ENCODE results near the gene TMEM233. TPM values are rescaled to one million over a fixed set of nuclear protein-coding genes. Genes with fewer than 3 reads are reported as not detected.
"Not testable (repeated sequence)": the region's sequence is repeated elsewhere in the genome, so short reads cannot be mapped to it uniquely, and the experiment has no call there.

Gene TMEM233
- total and polyA plus RNA-seq, 2 experiments from 2014 or later, result 0.24 to 0.71 TPM

DNA sequence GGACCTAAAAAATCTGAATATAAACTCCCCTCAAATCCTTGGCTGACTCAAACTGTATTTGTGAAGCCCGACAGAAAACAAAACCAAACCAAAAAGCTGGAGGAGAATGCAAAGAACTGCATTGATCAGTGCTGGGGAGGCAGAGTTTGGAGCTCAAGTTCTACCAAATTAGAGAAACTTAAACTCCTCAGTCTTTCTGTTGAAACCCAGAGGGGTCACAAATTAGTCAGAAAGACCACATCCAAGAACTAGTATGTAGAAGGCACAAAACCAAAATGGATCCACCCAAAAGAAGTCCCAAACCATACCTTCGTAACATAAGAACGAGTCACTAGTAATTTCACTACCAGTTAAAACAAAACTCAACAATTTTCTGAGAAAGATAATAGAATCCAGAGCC lies 59.1 kb downstream of the TMEM233 start:
- Histone ChIP-seq H3K4me2 (no peak overlapping the region), H3K27ac (ENCODE audit: low read depth) (no peak overlapping the region), H3K36me3 (ENCODE audit: insufficient read depth) (no peaks in the 10 kb centered on the region), H3K9me2 (ENCODE audit: insufficient read depth) (no peaks in the 10 kb centered on the region), H3K79me2 (replicated peaks; ENCODE audit: insufficient read depth) (no peaks in the 10 kb centered on the region), H2AFZ (no peak overlapping the region), H3K4me3 (no peak overlapping the region), H3K4me1 (ENCODE audit: insufficient read depth) (no peaks in the 10 kb centered on the region), H3F3A (replicated peaks; ENCODE audit: low read depth) (no peaks in the 10 kb centered on the region), H4K20me1 (replicated peaks; ENCODE audit: insufficient read depth) (no peaks in the 10 kb centered on the region), H3K27me3 (ENCODE audit: insufficient read depth) (no peaks in the 10 kb centered on the region)
- peaks cover 7% of the 10 kb centered on the region; the same call in 2 of the 3 replicates for H3K36me3 Mint-ChIP-seq (ENCODE audit: low read depth)
- DNase-seq (ENCODE audit: low spot score) (no peak), ATAC-seq (no peak)
- no peaks in the 10 kb centered on the region for H3K27me3 Mint-ChIP-seq (ENCODE audit: insufficient read depth, low read depth, poor library complexity)
- no peaks in the 10 kb centered on the region for H3K4me1 Mint-ChIP-seq
- TF ChIP-seq POLR2AphosphoS5 (IDR thresholded peaks at IDR 0.05; ENCODE audit: low read depth), result no peak
- TF ChIP-seq NANOG (IDR thresholded peaks at IDR 0.05; ENCODE audit: borderline replicate concordance), result no peak
- TF ChIP-seq, protein P1, sequence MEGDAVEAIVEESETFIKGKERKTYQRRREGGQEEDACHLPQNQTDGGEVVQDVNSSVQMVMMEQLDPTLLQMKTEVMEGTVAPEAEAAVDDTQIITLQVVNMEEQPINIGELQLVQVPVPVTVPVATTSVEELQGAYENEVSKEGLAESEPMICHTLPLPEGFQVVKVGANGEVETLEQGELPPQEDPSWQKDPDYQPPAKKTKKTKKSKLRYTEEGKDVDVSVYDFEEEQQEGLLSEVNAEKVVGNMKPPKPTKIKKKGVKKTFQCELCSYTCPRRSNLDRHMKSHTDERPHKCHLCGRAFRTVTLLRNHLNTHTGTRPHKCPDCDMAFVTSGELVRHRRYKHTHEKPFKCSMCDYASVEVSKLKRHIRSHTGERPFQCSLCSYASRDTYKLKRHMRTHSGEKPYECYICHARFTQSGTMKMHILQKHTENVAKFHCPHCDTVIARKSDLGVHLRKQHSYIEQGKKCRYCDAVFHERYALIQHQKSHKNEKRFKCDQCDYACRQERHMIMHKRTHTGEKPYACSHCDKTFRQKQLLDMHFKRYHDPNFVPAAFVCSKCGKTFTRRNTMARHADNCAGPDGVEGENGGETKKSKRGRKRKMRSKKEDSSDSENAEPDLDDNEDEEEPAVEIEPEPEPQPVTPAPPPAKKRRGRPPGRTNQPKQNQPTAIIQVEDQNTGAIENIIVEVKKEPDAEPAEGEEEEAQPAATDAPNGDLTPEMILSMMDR (conservative IDR thresholded peaks at IDR 0.05; ENCODE audit: low read depth in 2 of 2), result no peak
- no peak for TF ChIP-seq ZNF331 (CRISPR knock-in tag; IDR thresholded peaks at IDR 0.05; ENCODE audit: low read depth)
- TF ChIP-seq, protein P2, sequence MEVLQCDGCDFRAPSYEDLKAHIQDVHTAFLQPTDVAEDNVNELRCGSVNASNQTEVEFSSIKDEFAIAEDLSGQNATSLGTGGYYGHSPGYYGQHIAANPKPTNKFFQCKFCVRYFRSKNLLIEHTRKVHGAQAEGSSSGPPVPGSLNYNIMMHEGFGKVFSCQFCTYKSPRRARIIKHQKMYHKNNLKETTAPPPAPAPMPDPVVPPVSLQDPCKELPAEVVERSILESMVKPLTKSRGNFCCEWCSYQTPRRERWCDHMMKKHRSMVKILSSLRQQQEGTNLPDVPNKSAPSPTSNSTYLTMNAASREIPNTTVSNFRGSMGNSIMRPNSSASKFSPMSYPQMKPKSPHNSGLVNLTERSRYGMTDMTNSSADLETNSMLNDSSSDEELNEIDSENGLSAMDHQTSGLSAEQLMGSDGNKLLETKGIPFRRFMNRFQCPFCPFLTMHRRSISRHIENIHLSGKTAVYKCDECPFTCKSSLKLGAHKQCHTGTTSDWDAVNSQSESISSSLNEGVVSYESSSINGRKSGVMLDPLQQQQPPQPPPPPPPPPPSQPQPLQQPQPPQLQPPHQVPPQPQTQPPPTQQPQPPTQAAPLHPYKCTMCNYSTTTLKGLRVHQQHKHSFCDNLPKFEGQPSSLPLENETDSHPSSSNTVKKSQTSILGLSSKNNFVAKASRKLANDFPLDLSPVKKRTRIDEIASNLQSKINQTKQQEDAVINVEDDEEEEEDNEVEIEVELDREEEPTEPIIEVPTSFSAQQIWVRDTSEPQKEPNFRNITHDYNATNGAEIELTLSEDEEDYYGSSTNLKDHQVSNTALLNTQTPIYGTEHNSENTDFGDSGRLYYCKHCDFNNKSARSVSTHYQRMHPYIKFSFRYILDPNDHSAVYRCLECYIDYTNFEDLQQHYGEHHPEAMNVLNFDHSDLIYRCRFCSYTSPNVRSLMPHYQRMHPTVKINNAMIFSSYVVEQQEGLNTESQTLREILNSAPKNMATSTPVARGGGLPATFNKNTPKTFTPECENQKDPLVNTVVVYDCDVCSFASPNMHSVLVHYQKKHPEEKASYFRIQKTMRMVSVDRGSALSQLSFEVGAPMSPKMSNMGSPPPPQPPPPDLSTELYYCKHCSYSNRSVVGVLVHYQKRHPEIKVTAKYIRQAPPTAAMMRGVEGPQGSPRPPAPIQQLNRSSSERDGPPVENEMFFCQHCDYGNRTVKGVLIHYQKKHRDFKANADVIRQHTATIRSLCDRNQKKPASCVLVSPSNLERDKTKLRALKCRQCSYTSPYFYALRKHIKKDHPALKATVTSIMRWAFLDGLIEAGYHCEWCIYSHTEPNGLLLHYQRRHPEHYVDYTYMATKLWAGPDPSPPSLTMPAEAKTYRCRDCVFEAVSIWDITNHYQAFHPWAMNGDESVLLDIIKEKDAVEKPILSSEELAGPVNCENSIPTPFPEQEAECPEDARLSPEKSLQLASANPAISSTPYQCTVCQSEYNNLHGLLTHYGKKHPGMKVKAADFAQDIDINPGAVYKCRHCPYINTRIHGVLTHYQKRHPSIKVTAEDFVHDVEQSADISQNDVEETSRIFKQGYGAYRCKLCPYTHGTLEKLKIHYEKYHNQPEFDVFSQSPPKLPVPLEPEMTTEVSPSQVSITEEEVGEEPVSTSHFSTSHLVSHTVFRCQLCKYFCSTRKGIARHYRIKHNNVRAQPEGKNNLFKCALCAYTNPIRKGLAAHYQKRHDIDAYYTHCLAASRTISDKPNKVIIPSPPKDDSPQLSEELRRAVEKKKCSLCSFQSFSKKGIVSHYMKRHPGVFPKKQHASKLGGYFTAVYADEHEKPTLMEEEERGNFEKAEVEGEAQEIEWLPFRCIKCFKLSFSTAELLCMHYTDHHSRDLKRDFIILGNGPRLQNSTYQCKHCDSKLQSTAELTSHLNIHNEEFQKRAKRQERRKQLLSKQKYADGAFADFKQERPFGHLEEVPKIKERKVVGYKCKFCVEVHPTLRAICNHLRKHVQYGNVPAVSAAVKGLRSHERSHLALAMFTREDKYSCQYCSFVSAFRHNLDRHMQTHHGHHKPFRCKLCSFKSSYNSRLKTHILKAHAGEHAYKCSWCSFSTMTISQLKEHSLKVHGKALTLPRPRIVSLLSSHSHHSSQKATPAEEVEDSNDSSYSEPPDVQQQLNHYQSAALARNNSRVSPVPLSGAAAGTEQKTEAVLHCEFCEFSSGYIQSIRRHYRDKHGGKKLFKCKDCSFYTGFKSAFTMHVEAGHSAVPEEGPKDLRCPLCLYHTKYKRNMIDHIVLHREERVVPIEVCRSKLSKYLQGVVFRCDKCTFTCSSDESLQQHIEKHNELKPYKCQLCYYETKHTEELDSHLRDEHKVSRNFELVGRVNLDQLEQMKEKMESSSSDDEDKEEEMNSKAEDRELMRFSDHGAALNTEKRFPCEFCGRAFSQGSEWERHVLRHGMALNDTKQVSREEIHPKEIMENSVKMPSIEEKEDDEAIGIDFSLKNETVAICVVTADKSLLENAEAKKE (CRISPR knock-in tag; IDR thresholded peaks at IDR 0.05), result no peak
- no peak overlapping the region for H3K4me3 Mint-ChIP-seq
- peaks cover 33% of the 10 kb centered on the region for H3K9me3 Mint-ChIP-seq
- H3K27ac Mint-ChIP-seq, result no peak overlapping the region

DNA sequence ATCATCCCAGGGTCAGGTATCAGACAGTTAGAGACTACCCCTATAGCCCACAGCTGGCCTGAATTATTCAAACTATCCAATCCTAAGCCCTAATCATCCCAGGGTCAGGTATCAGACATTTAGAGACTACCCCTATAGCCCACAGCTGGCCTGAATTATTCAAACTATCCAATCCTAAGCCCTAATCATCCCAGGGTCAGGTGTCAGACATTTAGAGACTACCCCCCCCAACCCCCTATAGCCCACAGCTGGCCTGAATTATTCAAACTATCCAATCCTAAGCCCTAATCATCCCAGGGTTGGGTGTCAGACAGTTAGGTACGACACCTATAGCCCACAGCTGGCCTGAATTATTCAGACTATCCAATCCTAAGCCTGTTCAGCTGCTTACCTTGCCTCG lies 63.4 kb downstream of the TMEM233 start:
- not testable (repeated sequence) for H3K36me3 ChIP-seq (ENCODE audit: insufficient read depth); H3K4me3 ChIP-seq; H3K4me1 Mint-ChIP-seq; H3K79me2 ChIP-seq (replicated peaks; ENCODE audit: insufficient read depth); H3K36me3 Mint-ChIP-seq (ENCODE audit: low read depth); H3K27me3 ChIP-seq (ENCODE audit: insufficient read depth); H3K9me2 ChIP-seq (ENCODE audit: insufficient read depth); H3K27ac ChIP-seq (ENCODE audit: low read depth); H2AFZ ChIP-seq; H3K4me2 ChIP-seq; H3K4me1 ChIP-seq (ENCODE audit: insufficient read depth); DNase-seq (ENCODE audit: low spot score); H3K27ac Mint-ChIP-seq; H4K20me1 ChIP-seq (replicated peaks; ENCODE audit: insufficient read depth); ATAC-seq; H3F3A ChIP-seq (replicated peaks; ENCODE audit: low read depth); H3K4me3 Mint-ChIP-seq; H3K27me3 Mint-ChIP-seq (ENCODE audit: insufficient read depth, low read depth, poor library complexity)
- peaks cover 29% of the 10 kb centered on the region for H3K9me3 Mint-ChIP-seq

Measured in GM23338 (cell line).